Measurements from ENCODE around the gene CTSZ. TPM values are rescaled to one million over a fixed set of nuclear protein-coding genes. Genes with fewer than 3 reads are reported as not detected.

CTSZ gene
- total and polyA plus RNA-seq, 2 experiments from 2014 or later: 0.58 to 41.4 TPM

- no peak for TF ChIP-seq POLR2AphosphoS5 (IDR thresholded peaks at IDR 0.05; ENCODE audit: low read depth)
- no peak for TF ChIP-seq ZNF114 (CRISPR knock-in tag; IDR thresholded peaks at IDR 0.05)
- no peak for TF ChIP-seq EZH2 (IDR thresholded peaks at IDR 0.05; ENCODE audit: low read depth, unreplicated experiment)
- no peak for TF ChIP-seq ZNF331 (CRISPR knock-in tag; IDR thresholded peaks at IDR 0.05; ENCODE audit: low read depth)
- TF ChIP-seq NANOG (IDR thresholded peaks at IDR 0.05; ENCODE audit: borderline replicate concordance): no peak
- TF ChIP-seq JUNB (IDR thresholded peaks at IDR 0.05; ENCODE audit: unreplicated experiment): no peak
- no peak for TF ChIP-seq STAT1 (IDR thresholded peaks at IDR 0.05; ENCODE audit: unreplicated experiment)
- no peak for TF ChIP-seq CTCF (conservative IDR thresholded peaks at IDR 0.05; ENCODE audit: low read depth in 2 of 2)
- no peak for TF ChIP-seq ETS1 (IDR thresholded peaks at IDR 0.05)
- TF ChIP-seq, protein P1, sequence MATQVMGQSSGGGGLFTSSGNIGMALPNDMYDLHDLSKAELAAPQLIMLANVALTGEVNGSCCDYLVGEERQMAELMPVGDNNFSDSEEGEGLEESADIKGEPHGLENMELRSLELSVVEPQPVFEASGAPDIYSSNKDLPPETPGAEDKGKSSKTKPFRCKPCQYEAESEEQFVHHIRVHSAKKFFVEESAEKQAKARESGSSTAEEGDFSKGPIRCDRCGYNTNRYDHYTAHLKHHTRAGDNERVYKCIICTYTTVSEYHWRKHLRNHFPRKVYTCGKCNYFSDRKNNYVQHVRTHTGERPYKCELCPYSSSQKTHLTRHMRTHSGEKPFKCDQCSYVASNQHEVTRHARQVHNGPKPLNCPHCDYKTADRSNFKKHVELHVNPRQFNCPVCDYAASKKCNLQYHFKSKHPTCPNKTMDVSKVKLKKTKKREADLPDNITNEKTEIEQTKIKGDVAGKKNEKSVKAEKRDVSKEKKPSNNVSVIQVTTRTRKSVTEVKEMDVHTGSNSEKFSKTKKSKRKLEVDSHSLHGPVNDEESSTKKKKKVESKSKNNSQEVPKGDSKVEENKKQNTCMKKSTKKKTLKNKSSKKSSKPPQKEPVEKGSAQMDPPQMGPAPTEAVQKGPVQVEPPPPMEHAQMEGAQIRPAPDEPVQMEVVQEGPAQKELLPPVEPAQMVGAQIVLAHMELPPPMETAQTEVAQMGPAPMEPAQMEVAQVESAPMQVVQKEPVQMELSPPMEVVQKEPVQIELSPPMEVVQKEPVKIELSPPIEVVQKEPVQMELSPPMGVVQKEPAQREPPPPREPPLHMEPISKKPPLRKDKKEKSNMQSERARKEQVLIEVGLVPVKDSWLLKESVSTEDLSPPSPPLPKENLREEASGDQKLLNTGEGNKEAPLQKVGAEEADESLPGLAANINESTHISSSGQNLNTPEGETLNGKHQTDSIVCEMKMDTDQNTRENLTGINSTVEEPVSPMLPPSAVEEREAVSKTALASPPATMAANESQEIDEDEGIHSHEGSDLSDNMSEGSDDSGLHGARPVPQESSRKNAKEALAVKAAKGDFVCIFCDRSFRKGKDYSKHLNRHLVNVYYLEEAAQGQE (IDR thresholded peaks at IDR 0.05; ENCODE audit: unreplicated experiment): no peak
- no peak for TF ChIP-seq EZH2phosphoT487 (IDR thresholded peaks at IDR 0.05; ENCODE audit: unreplicated experiment)
- TF ChIP-seq CREB1 (CRISPR knock-in tag; IDR thresholded peaks at IDR 0.05; ENCODE audit: low read depth): no peak
Measured at GRCh38 chr20:59050437-59050836, 43.4 kb upstream of the CTSZ start (continued).

DNA sequence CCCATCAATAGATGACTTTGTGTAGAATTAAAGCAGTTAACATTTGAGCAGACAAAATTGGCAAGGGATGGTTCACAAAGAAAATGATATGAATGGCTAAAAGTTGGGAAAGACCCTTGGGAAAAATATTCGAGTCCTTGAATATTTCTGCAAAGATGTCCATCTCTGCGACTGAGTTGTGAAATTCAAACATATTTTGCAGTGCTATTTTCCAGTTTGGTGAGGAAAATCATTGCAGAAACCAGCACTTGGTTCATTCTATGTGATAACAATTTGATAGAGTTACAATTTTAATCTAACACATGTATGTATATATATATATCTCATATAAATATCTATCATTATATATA is 41.6 kb upstream of the CTSZ start:
- no peaks in the 10 kb centered on the region for H3K4me1 ChIP-seq (ENCODE audit: insufficient read depth)
- H3K27me3 ChIP-seq (ENCODE audit: insufficient read depth): no peaks in the 10 kb centered on the region
- H3K27ac Mint-ChIP-seq: no peak overlapping the region
- no peak overlapping the region for H2AFZ ChIP-seq
- no peak for DNase-seq (ENCODE audit: low spot score)
- peaks cover 1% of the 10 kb centered on the region; the same call in 1 of the 2 replicates for H3F3A ChIP-seq (replicated peaks; ENCODE audit: low read depth)
- no peaks in the 10 kb centered on the region for H3K9me2 ChIP-seq (ENCODE audit: insufficient read depth)
- no peak for TF ChIP-seq ZNF114 (CRISPR knock-in tag; IDR thresholded peaks at IDR 0.05)
- no peaks in the 10 kb centered on the region for H3K79me2 ChIP-seq (replicated peaks; ENCODE audit: insufficient read depth)
- H3K4me3 Mint-ChIP-seq: no peak overlapping the region
- no peaks in the 10 kb centered on the region for H3K4me1 Mint-ChIP-seq
- H4K20me1 ChIP-seq (replicated peaks; ENCODE audit: insufficient read depth): no peaks in the 10 kb centered on the region
- ATAC-seq: no peak
- H3K9me3 Mint-ChIP-seq: no peaks in the 10 kb centered on the region
- H3K36me3 ChIP-seq (ENCODE audit: insufficient read depth): no peaks in the 10 kb centered on the region
- peaks cover 5% of the 10 kb centered on the region for H3K27me3 Mint-ChIP-seq (ENCODE audit: insufficient read depth, low read depth, poor library complexity)
- H3K4me3 ChIP-seq: no peak overlapping the region
- no peaks in the 10 kb centered on the region for H3K36me3 Mint-ChIP-seq (ENCODE audit: low read depth)
- no peak overlapping the region for H3K4me2 ChIP-seq
- H3K27ac ChIP-seq (ENCODE audit: low read depth): no peak overlapping the region
